Suprapubic skin (tissue), 4 donors: Measurements from ENCODE around the gene KREMEN2. TPM values are rescaled to one million over a fixed set of nuclear protein-coding genes. Genes with fewer than 3 reads are reported as not detected.
A peak's percentile ranks its signal among the peaks of the same experiment; 100 is the strongest.

ENCODE experiments used
- DNase-seq, 2 donors: peaks; one replicate each; pipeline ENCODE4 v3.0.0-alpha.2; 2019; ENCODE audit warnings: low spot score in 2 of 2
- H3K27ac ChIP-seq: fragments of 200-600 bp; sonication (generic); one replicate; pipeline ENCODE4 v1.5.1; 2019
- H3K27me3 ChIP-seq: fragments of 200-600 bp; sonication (generic); one replicate; pipeline ENCODE4 v1.5.1; 2019
- H3K36me3 ChIP-seq: fragments of 200-600 bp; sonication (generic); one replicate; pipeline ENCODE4 v1.5.1; 2019
- H3K4me1 ChIP-seq: fragments of 200-600 bp; sonication (generic); one replicate; pipeline ENCODE4 v1.5.1; 2019
- H3K4me3 ChIP-seq: fragments of 200-600 bp; sonication (generic); one replicate; pipeline ENCODE4 v1.5.1; 2019; ENCODE audit warnings: mild to moderate bottlenecking
- H3K9me3 ChIP-seq: fragments of 200-600 bp; sonication (generic); one replicate; pipeline ENCODE4 v1.5.1; 2019
- EP300 ChIP-seq: sonication (generic); formaldehyde crosslinking; IDR thresholded peaks from one replicate; pipeline ENCODE4 v1.6.1; 2017; ENCODE audit warnings: antibody characterized with exemption
- POLR2A ChIP-seq, 2 donors: fragments of 450-650 bp; IDR thresholded peaks; one replicate each; pipeline ENCODE4 v1.6.1; 2017; ENCODE audit warnings: antibody characterized with exemption in 2 of 2, mild to moderate bottlenecking in 2 of 2, moderate library complexity in 2 of 2
- POLR2AphosphoS5 ChIP-seq, 3 donors: sonication (generic); formaldehyde crosslinking; IDR thresholded peaks; one replicate each; pipeline ENCODE4 v1.6.1; 2017; ENCODE audit warnings: antibody characterized with exemption in 3 of 3
- WGBS: methylation state at CpG from one replicate; pipeline ENCODE4 v1.1.5; 2018; 5-methylcytosine and 5-hydroxymethylcytosine counted together
- total RNA-seq, 4 donors: library from RNA; depleted of rRNA; stranded (reverse); fragments of >200 nt; gene quantifications; one replicate each; pipeline ENCODE4 v1.1.0, GENCODE V29; 2016
- TF ChIP-seq, protein P1 (sequence below), 2 donors: fragments of 200-600 bp in 1 of 2; fragments of 450-650 bp in 1 of 2; sonication (generic) in 1 of 2; IDR thresholded peaks; one replicate each; pipeline ENCODE4 v1.5.1; 2016 to 2019; ENCODE audit warnings: antibody characterized with exemption in 2 of 2, mild to moderate bottlenecking in 1 of 2, moderate library complexity in 1 of 2

Gene KREMEN2
- total RNA-seq, 4 donors from 2014 or later: 1.0 to 4.2 (median 3.9) TPM

DNA sequence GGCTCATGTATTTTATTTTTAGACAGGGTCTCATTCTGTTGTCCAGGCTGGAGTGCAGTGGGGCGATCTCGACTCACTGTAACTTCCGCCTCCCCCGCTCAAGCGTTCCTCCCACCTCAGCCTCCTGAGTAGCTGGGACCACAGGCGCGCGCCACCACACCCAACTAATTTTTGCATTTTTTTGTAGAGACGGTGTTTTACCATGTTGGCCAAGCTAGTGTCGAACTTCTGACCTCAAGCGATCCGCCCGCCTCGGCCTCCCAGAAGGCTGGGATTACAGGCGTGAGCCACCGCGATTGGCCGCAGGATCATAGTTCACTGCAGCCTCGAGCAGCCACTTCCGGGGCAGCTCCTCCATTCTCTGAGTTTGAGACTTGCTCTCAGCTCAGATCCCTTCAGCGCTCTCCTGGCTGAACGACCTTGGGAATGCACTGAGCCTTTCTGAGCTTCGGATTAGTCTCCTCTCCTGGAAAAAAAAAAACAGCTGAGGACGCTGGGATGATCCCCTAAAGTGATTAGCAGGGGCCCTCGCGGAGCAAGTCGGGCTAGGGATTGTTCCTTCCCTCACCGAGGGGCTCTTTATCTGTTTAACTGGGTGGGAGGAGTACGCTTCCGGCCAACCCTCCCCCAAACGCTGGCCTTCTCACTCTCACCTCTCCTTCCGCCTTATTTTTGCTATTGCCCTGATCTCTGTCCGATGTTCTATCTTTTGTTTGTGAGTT lies 17.3 kb downstream of the KREMEN2 start:
- WGBS: 67% methylated on average over 31 of the region's 33 CpGs
- H3K4me1 ChIP-seq: peaks cover 39% of the 10 kb centered on the region
- no peaks in the 10 kb centered on the region for H3K9me3 ChIP-seq
- H3K27me3 ChIP-seq: peaks cover 7% of the 10 kb centered on the region
- no peak overlapping the region for H3K27ac ChIP-seq
- TF ChIP-seq POLR2AphosphoS5 (IDR thresholded peaks at IDR 0.05): no peak
- TF ChIP-seq, protein P1, sequence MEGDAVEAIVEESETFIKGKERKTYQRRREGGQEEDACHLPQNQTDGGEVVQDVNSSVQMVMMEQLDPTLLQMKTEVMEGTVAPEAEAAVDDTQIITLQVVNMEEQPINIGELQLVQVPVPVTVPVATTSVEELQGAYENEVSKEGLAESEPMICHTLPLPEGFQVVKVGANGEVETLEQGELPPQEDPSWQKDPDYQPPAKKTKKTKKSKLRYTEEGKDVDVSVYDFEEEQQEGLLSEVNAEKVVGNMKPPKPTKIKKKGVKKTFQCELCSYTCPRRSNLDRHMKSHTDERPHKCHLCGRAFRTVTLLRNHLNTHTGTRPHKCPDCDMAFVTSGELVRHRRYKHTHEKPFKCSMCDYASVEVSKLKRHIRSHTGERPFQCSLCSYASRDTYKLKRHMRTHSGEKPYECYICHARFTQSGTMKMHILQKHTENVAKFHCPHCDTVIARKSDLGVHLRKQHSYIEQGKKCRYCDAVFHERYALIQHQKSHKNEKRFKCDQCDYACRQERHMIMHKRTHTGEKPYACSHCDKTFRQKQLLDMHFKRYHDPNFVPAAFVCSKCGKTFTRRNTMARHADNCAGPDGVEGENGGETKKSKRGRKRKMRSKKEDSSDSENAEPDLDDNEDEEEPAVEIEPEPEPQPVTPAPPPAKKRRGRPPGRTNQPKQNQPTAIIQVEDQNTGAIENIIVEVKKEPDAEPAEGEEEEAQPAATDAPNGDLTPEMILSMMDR (IDR thresholded peaks at IDR 0.05): no peak
- no peak for TF ChIP-seq EP300
- TF ChIP-seq POLR2A (IDR thresholded peaks at IDR 0.05): no peak
- peak overlapping the region; percentile 80 for H3K4me3 ChIP-seq
- DNase-seq: no peak
- no peaks in the 10 kb centered on the region for H3K36me3 ChIP-seq

DNA sequence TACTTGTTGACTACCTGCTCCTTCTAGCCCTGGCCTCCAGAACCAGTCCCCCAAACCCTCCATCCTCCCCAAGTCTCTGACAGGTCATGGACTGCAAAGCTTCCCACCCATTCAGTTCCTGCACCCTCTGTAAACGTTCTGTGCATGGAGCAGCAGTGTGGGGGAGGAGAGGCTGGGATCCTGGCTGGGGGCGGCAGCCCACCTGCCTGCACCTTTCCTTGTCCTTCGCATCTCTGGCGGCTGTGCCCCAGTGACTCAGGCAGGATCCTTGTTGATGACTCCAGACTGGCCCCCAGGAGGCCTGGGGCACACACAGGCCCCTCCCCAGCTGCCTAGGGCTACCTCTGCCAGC lies 17.8 kb downstream of the KREMEN2 start:
- Histone ChIP-seq H3K27ac (no peak overlapping the region), H3K4me1 (peaks cover 45% of the 10 kb centered on the region), H3K36me3 (no peaks in the 10 kb centered on the region), H3K4me3 (no peak overlapping the region), H3K9me3 (no peaks in the 10 kb centered on the region), H3K27me3 (peaks cover 7% of the 10 kb centered on the region)
- TF ChIP-seq EP300 (no peak), POLR2AphosphoS5 (IDR thresholded peaks at IDR 0.05) (no peak), POLR2A (IDR thresholded peaks at IDR 0.05) (no peak)
- TF ChIP-seq, protein P1 (IDR thresholded peaks at IDR 0.05): no peak
- DNase-seq: no peak
- 80% methylated on average over 4 of the region's 4 CpGs for WGBS

DNA sequence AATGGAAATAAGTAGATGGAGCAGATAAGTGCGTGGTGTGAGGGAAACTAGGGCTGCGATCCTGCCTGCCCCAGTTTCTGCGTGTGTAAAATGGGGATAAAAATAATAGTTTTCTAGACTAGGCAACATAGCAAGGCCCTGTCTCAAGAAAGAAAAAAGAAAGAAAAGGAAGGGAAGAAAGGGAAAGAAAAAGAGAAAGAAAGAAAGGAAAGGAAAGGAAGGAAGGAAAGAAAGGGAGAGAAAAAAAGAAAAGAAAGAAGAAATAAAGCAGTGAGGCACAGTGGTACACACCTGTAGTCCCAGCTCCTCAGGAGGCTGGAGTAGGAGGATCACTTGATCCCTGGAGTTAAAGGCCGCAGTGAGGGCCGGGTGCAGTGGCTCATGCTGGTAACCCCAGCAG lies 18.3 kb downstream of the KREMEN2 start:
- Histone ChIP-seq H3K4me3 (no peak overlapping the region), H3K4me1 (peaks cover 48% of the 10 kb centered on the region), H3K27ac (no peak overlapping the region), H3K9me3 (no peaks in the 10 kb centered on the region), H3K27me3 (peaks cover 13% of the 10 kb centered on the region), H3K36me3 (no peaks in the 10 kb centered on the region)
- TF ChIP-seq, protein P1 (IDR thresholded peaks at IDR 0.05): no peak
- TF ChIP-seq EP300: no peak
- no peak for TF ChIP-seq POLR2A (IDR thresholded peaks at IDR 0.05)
- no peak for TF ChIP-seq POLR2AphosphoS5 (IDR thresholded peaks at IDR 0.05)
- 65% methylated on average over 5 of the region's 5 CpGs for WGBS
- DNase-seq: no peak

DNA sequence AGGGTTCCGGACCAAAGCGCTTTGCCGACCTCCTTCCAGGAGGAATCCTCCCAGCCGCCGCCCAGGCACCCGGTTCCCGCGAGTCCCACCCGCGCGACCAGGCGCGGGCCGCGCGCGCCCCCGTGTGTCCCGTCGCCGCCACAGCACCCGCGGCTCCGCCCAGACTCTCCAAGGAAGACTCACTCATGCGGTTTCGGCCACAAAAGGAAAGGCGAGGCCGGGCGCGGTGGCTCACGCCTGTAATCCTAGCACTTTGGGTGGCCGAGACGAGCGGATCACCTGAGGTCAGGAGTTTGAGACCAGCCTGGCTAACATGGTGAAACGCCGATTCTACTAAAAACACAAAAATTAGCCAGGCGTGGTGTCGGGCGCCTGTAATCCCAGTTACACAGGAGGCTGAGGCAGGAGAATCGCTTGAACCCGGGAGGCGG lies 19.6 kb downstream of the KREMEN2 start:
- no peaks in the 10 kb centered on the region for H3K36me3 ChIP-seq
- no peak overlapping the region for H3K27ac ChIP-seq
- DNase-seq: peak; percentile 85 to 90
- 10% methylated on average over 33 of the region's 42 CpGs for WGBS
- H3K4me3 ChIP-seq: peak overlapping the region; percentile 23
- peaks cover 48% of the 10 kb centered on the region for H3K4me1 ChIP-seq
- no peaks in the 10 kb centered on the region for H3K9me3 ChIP-seq
- H3K27me3 ChIP-seq: peaks cover 26% of the 10 kb centered on the region
- TF ChIP-seq, protein P1 (IDR thresholded peaks at IDR 0.05): peak; percentile 74 to 99
- no peak for TF ChIP-seq POLR2AphosphoS5 (IDR thresholded peaks at IDR 0.05)

DNA sequence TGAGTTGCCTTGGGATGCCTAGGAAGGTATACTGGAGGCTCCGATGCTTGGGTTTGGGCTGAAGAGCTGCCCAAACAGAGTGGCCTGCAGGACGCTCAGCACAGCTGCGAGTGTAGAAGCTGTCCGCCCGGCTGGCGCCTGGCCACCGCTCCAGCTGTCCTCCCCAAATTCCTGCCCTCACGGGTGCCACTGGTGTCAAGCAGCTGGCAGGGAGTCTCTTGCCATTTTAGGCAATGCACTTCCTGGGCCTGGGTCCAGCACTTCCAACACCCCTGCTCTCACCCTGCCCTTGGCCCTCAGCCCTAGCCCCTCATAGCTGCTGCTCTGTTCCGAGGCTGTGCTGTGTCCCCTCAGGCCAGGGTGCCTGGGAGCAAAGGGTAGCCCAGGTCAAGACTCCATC lies 21.4 kb downstream of the KREMEN2 start:
- TF ChIP-seq POLR2A (IDR thresholded peaks at IDR 0.05) (no peak), EP300 (no peak), POLR2AphosphoS5 (IDR thresholded peaks at IDR 0.05) (no peak)
- TF ChIP-seq, protein P1 (IDR thresholded peaks at IDR 0.05): no peak
- Histone ChIP-seq H3K9me3 (no peaks in the 10 kb centered on the region), H3K36me3 (no peaks in the 10 kb centered on the region), H3K4me1 (peaks cover 40% of the 10 kb centered on the region), H3K4me3 (no peak overlapping the region), H3K27me3 (peaks cover 34% of the 10 kb centered on the region), H3K27ac (no peak overlapping the region)
- DNase-seq: no peak
- WGBS: 54% methylated on average over 3 of the region's 9 CpGs
